Activated CD8-positive, alpha-beta memory T cell treated with anti-CD3 and anti-CD28 coated beads for 4 hours (primary cell): Measurements from ENCODE around the gene PEX13.
"Not testable (repeated sequence)": the region's sequence is repeated elsewhere in the genome, so short reads cannot be mapped to it uniquely, and the experiment has no call there.

Experiments used
- DNase-seq, 2 donors: peaks; one replicate each; pipeline ENCODE4 v3.0.0-alpha.2; 2020; ENCODE audit warnings: low read depth in 2 of 2

PEX13 gene

GRCh38 chr2:61006486-61007105, 10.9 kb upstream of the PEX13 start:
- no peak for DNase-seq

GRCh38 chr2:61009355-61009754, 8.2 kb upstream of the PEX13 start:
- no peak for DNase-seq

DNA sequence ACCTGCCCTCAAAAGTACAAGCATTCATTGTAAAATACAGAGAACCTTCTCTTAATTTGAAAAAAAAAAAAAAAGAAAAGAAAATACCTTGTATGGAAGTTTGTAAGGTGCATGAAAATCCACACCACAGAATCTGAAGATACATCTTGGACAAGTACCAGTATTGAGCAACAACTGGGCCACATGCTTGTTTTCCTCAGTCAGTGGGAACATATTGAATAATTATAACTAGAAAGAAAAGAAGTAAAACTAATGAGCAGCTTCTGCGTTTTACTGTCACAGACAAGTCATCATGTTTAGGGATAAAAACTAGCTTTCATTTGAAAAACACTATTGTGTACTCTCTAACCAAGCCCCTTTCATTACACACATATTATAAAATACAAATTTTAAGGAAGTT, 5.8 kb upstream of the PEX13 start:
- DNase-seq, result no peak

DNA sequence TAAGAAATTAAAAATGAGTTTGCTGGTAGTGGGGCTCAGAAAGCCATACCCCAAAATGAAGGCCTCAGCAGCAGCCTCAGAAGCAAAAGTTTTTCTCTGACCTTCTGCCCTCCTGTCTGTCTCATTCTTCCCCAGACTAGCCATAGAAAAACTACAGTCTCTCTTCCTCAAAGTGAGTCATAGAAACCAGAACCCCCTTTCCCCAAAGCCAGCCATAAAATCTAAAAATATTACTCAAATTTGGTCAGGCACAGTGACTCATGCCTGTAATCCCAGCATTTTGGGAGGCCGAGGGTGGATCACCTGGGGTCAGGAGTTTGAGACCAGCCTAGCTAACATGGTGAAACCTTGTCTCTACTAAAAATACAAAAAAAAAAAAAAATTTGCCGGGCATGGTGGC, 5.2 kb upstream of the PEX13 start:
- DNase-seq, result not testable (repeated sequence)

- no peak for DNase-seq
These were observed 4.1 kb upstream of the PEX13 start for GRCh38 chr2:61013382-61013781.

DNA sequence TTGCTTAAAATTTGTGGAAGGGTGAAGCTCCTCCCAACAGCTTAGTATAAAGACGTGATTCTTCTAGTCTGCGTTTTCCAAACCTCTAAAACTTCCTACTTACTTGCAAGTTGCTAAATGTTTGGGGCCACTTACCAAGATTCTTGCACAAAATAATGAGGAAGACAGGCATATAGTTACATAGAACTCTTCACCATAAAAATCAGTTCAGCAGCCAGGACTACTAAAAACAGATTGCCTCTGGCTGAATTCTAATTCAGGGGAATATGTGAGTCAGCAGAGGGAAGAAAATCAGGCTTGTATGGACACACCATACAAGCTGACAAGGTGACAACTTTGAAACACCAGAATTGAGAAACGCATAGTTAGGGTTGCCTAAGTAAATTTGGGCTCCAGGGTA, 2.8 kb upstream of the PEX13 start:
- DNase-seq, result no peak

DNA sequence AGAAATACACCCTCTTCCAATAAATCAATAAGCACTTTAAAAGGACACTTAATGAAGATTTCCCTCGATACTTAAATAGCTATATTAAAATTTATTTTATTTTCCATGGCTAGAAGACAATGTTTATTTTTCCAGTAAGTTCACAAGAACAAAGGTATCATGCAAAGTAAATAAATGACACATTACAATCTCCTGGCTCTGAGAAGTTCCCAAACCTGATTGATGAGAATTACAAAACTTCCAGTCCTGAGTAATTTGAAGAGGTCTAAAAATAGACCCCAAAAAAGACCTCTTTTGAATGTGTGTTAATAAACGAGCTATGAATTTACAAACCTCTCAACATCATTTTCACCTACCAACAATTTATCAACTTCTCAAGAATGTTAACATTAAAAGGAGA, 1.5 kb upstream of the PEX13 start:
- DNase-seq, result no peak

DNA sequence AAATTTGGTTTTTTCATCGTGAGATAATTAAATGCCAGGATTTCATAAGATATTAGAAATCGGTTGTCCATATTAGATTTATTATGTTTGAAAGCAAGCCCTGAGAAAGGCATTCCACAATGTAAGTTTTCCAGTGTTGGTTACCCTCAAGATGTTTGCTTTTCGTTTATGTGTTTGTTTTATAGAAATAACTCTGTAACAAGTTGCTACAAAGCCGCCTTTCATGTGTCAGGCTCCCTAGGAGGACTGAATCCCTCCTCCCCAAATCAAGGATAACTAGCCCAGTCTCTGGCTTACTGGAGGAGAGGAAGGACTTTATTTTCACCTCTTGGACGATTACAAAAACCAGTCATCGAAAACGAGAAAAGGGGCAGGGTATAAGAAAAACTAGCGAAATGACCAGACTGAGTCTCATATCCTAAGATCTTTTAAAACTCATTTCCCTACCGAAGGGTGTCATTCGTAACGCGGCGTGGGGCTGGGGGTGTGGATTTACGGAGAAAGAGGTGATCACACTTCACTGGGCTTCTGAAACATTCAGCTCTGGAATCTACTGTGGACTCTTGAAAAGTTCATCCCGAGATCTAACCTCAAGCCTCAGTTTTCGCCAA, 1.0 kb upstream of the PEX13 start:
- no peak for DNase-seq

DNA sequence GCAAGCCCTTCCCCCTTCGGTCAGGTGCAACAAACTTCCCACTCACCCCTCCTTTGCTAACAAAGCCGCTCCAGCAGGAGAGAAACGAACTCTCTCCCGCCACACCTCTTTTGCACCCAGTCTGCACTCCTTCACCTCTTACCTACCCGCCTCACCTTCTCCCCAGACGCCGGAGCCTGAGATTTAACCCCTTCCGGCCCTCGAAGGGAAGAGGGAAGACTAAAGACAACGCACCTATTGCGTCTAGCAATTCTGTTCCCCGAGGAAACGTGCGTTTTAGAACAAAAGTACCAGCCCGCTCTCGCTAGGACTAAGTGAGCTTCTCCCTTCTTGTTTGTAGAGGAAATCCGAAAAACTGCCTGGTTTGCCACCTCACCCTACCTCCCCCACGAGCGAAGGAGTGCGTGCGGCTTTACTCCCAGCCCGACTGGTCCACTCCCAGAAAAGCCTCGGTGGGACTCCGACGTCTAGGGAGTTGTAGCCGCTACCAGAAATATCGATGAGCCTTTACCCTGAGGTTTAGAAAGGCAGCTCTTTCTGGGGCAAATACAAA, 441 bp upstream of the PEX13 start:
- DNase-seq, result peak; percentile 35 to 41

GRCh38 chr2:61018318-61018755, 817 bp downstream of the PEX13 start:
- DNase-seq, result no peak

DNA sequence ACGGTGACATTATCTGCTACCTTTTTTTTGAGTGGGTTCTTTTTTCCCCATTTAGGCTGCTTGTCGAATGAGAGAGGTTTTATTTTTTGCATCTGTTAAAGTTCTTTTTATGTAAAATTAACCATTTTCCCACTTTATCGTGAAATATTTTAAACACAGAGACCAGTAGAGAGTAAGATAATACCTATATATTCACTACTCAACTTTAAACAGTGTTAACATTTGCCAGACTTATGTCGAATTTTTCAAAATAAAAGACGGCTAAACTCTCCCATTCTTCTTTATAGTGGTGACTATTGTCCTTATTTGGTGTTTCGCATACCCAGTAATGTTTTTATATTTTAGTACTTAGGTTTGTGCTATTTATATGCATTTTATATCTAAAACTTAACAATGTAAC, 1.3 kb downstream of the PEX13 start:
- DNase-seq, result no peak

- no peak for DNase-seq
These were observed 3.7 kb downstream of the PEX13 start for GRCh38 chr2:61021228-61021660.

DNA sequence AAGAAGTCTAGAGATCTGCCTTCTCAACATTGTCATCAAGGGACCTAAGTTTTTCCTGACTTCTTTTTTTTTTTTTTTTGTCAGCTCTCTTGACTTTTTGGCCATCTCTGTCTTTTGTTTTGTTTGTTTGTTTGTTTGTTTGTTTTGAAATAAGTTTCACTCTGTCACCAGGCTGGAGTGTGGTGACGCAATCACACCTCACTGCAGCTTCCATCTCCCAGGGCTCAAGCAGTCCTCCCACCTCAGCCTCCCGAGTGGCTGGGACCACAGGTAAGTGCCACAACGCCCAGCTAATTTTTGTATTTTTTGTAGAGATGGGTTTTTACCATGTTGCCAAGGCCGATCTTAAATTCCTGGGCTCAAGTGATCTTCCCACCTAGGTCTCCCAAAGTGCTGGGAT, 6.2 kb downstream of the PEX13 start:
- DNase-seq, result no peak

DNA sequence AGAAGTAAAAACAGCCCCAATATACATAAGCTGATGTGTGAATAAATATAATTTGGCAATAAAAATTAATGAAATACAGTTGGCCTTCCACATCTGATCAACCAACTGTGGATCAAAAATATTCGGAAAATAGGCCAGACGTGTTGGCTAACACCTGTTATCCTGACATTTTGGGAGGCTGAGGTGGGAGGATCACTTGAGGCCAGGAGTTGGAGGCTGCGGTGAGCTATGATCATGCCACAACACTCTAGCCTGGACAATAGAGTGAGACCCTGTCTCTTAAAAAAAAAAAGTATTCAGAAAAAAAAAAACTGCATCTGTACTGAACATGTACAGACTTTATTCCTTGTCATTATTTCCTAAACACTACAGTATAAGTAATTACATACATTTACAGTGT, 12.0 kb downstream of the PEX13 start:
- DNase-seq, result no peak

DNA sequence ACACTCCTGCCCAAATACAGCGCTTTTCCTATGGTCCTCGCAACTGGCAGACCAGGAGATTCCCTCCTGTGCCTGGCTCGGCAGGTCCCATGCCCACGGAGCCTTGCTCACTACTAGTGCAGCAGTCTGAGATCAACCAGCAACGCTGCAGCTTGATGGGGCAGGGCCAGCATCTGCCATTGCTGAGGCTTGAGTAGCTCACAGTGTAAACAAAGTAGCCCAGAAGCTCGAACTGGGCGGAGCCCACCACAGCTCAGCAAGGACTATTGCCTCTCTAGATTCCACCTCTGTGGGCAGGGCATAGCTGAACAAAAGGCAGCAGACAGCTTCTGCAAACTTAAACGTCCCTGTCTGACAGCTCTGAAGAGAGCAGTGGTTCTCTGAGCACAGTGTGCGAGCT, 17.1 kb downstream of the PEX13 start:
- DNase-seq, result not testable (repeated sequence)

DNA sequence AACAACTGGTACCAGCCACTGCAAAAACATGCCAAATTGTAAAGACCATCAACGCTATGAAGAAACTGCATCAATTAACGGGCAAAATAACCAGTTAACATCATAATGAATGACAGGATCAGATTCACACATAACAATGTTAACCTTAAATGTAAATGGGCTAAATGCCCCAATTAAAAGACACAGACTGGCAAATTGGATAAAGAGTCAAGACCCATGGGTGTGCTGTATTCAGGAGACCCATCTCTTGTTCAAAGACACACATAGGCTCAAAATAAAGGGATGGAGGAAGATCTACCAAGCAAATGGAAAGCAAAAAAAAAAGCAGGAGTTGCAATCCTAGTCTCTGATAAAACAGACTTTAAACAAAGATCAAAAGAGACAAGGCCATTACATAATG, 19.1 kb downstream of the PEX13 start:
- not testable (repeated sequence) for DNase-seq

- DNase-seq, result no peak
These were observed 25.3 kb downstream of the PEX13 start for GRCh38 chr2:61042807-61043206.

- DNase-seq, result no peak
These were observed 27.1 kb downstream of the PEX13 start for GRCh38 chr2:61044636-61045035.

GRCh38 chr2:61045226-61045625, 27.7 kb downstream of the PEX13 start:
- no peak for DNase-seq

DNA sequence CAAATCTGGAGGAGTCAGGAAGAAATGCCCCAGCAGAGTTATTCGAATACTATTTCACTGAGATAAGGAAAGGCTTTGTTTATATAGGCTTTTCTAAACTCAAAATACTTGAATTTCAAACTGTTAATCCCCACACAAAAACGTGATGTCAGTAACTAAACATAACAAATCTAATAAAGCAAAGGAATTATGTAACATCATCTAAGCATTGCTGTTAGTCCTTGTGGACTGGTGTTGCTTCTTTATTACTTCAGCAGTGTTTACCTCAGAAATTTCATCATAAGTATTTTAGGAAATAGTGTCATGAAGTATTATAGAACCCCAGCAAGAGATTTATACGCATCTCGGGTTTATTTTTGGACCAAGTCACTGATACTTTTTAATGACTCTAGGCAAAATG, 28.5 kb downstream of the PEX13 start:
- DNase-seq, result no peak

GRCh38 chr2:61055557-61055956, 38.0 kb downstream of the PEX13 start:
- no peak for DNase-seq

DNA sequence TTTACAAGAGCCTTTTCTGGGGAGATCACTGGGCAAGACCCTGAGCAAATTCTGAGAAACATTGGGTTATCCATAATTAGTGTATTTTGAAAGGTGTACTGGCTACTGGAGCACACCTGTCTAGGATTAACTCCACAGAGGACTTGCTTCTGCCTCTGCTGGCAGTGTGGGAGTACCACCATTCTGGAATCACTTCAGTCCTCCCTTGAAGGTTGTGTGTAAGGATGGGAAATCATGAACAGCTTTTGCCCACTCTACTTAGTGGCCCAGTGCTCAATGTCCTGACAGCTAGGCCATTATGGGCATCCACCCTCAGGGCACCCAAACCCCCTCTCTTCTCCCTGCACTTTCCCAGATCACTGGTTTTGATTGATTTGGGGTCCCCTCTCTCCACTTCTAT, 40.0 kb downstream of the PEX13 start:
- no peak for DNase-seq

DNA sequence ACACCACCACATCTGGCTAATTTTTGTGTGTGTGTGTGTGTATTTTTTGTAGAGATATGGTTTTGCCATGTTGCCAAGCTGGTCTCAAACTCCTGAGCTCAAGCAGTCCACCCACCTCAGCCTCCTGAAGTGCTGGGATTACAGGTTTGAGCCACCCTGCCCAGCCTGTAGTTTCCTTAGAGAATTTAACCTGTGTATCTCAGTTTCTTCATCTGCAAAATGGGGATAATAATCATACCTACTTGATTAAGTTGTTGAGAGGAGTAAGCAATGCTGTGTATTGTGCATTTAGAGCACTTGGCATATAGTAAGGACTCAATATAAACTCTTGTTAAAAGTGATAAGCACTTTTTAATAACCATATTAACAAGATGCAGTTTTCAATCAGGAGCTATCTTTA, 41.9 kb downstream of the PEX13 start:
- no peak for DNase-seq
